ENCODE data around the gene SYF2. TPM values are rescaled to one million over a fixed set of nuclear protein-coding genes. Genes with fewer than 3 reads are reported as not detected.
"Not testable (repeated sequence)": the region's sequence is repeated elsewhere in the genome, so short reads cannot be mapped to it uniquely, and the experiment has no call there.

Gene SYF2
- 69.8 TPM for polyA plus RNA-seq (2013, experiment 1 of 2)
- polyA plus RNA-seq (2013, experiment 2 of 2): 71.9 TPM

DNA sequence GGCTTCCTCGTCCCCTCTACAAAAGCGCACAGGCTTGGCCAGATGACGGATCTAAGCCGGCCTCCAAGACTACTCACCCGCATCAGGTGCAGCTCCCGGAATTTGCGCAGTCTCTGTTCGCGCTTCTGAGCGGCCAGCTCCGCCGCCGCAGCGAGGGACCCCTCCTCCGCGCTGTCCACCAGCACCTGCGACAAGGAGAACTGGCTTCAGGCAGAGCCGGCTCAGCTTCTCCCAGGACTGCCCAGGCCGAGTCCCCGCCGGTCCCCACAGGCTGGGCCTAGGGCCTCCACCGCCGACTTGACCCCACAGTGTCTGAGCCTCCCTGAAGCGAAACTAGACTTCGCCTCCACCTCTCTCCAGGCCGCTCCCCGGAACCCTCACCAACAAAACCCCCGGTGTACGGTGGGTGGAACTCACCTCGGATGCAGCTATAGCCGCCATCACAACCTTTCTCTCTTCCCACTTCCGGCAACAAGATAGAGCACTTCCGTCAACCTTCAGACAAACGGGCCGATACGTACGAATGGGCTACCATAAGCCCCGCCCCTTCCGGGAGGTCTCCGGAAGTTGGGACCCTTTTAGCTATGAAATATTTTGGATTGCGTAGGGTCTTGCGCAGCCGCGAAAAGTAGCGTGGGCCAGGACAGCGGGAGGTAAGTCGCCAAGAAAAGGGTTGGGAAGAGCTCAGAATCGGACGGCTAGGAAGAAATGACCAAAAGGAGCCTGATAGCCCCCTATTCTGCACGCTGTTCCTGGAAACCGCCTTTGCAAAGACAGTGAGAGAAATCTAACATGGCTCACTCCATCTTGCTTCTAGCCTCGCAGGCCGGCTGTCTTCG lies at the start of gene SYF2:
Gene SYF2, minus strand, starts transcription at position 476 of the 839 bp plus-strand sequence. Its CDS starts 35 bp downstream, at position 441.
- Histone ChIP-seq H4K8ac (ENCODE audit: low read depth, low read length) (no peak within 1 kb of the TSS), H3K79me1 (ENCODE audit: low read depth, low read length) (peaks cover 2% of the 10 kb centered on the region), H3K9me3 (replicated peaks in 1 of 2; ENCODE audit: control insufficient read depth in 2 of 2, insufficient read depth in 1 of 2, low read depth in 1 of 2, low read length in 2 of 2) (no peaks in the 10 kb centered on the region), H3K18ac (ENCODE audit: low read length) (peak within 1 kb of the TSS; percentile 78), H3K9ac (ENCODE audit: low read depth, low read length, poor library complexity) (peak within 1 kb of the TSS; percentile 92), H3K4me3 (ENCODE audit: low read length in 2 of 2) (peak within 1 kb of the TSS; percentile 76 to 98), H2BK5ac (ENCODE audit: low read length) (peak within 1 kb of the TSS; percentile 76), H2AK5ac (ENCODE audit: low read depth, low read length) (peak within 1 kb of the TSS; percentile 5), H3K4ac (ENCODE audit: low read length) (no peak within 1 kb of the TSS), H3K4me2 (ENCODE audit: insufficient read depth, low read length, poor library complexity, severe bottlenecking) (peak within 1 kb of the TSS; percentile 70), H3K23ac (ENCODE audit: low read depth, low read length, poor library complexity) (no peak within 1 kb of the TSS), H4K91ac (ENCODE audit: low read depth, low read length, poor library complexity) (peak within 1 kb of the TSS; percentile 66), H3K27me3 (ENCODE audit: control insufficient read depth in 3 of 3, insufficient read depth in 3 of 3, low read depth in 1 of 3, low read length in 3 of 3) (no peaks in the 10 kb centered on the region), H3K27ac (replicated peaks; ENCODE audit: low read length) (peak within 1 kb of the TSS; percentile 76), H2BK120ac (ENCODE audit: low read depth, low read length) (no peak within 1 kb of the TSS), H2BK15ac (ENCODE audit: low read length) (no peak within 1 kb of the TSS), H3K4me1 (ENCODE audit: control insufficient read depth in 2 of 2, insufficient read depth in 1 of 2, low read depth in 1 of 2, low read length in 2 of 2) (peaks cover 3 to 6% of the 10 kb centered on the region in 2 donors), H3K14ac (ENCODE audit: low read length) (no peak within 1 kb of the TSS), H3K36me3 (replicated peaks in 1 of 2; ENCODE audit: control insufficient read depth in 2 of 2, insufficient read depth in 2 of 2, low read length in 2 of 2) (peaks cover 6 to 57% of the 10 kb centered on the region in 2 donors), H2BK12ac (ENCODE audit: low read length) (no peak within 1 kb of the TSS), H2AFZ (ENCODE audit: low read length) (peak within 1 kb of the TSS; percentile 83)
- DNase-seq (ENCODE audit: low spot score): peak; percentile 83
- WGBS, 2 donors (ENCODE audit: extremely low coverage in 2 of 2, insufficient read length in 2 of 2, insufficient replicate concordance in 1 of 2): no CpG with 5 or more reads among the region's 54 CpGs

DNA sequence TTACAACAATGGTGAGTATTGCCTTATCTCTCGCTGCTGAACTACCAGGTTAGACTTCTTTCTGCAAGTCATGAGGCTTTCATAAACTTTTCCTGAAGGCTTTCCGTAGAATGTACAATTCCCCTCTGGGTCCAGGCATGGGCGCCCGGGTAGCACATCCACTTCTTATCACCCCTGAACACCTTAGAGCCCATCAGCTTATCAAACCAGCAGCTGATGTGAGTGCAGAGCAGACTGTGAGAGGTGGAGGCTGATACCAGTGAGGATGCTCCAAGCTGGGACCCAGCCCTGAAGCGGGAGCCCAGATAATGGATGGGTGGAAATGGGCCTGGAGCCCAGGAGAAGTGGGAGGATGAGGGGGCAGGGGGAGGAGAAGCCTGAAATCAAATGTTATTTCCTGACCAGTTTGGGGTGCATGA lies 47.4 kb upstream of the SYF2 start:
- H4K8ac ChIP-seq (ENCODE audit: low read depth, low read length); H3K23ac ChIP-seq (ENCODE audit: low read depth, low read length, poor library complexity); H3K79me1 ChIP-seq (ENCODE audit: low read depth, low read length); H3K4me1 ChIP-seq (ENCODE audit: control insufficient read depth in 2 of 2, insufficient read depth in 1 of 2, low read depth in 1 of 2, low read length in 2 of 2); H3K4ac ChIP-seq (ENCODE audit: low read length); H3K18ac ChIP-seq (ENCODE audit: low read length); H4K91ac ChIP-seq (ENCODE audit: low read depth, low read length, poor library complexity); DNase-seq (ENCODE audit: low spot score); H3K4me3 ChIP-seq (ENCODE audit: low read length in 2 of 2); H2AFZ ChIP-seq (ENCODE audit: low read length); H2BK5ac ChIP-seq (ENCODE audit: low read length); H2BK15ac ChIP-seq (ENCODE audit: low read length); H2BK12ac ChIP-seq (ENCODE audit: low read length); H2BK120ac ChIP-seq (ENCODE audit: low read depth, low read length); H3K27me3 ChIP-seq (ENCODE audit: control insufficient read depth in 3 of 3, insufficient read depth in 3 of 3, low read depth in 1 of 3, low read length in 3 of 3); H3K36me3 ChIP-seq (replicated peaks in 1 of 2; ENCODE audit: control insufficient read depth in 2 of 2, insufficient read depth in 2 of 2, low read length in 2 of 2); H3K4me2 ChIP-seq (ENCODE audit: insufficient read depth, low read length, poor library complexity, severe bottlenecking); H3K27ac ChIP-seq (replicated peaks; ENCODE audit: low read length); H3K9ac ChIP-seq (ENCODE audit: low read depth, low read length, poor library complexity); H2AK5ac ChIP-seq (ENCODE audit: low read depth, low read length); H3K14ac ChIP-seq (ENCODE audit: low read length); H3K9me3 ChIP-seq (replicated peaks in 1 of 2; ENCODE audit: control insufficient read depth in 2 of 2, insufficient read depth in 1 of 2, low read depth in 1 of 2, low read length in 2 of 2): not testable (repeated sequence)
- WGBS, 2 donors (ENCODE audit: extremely low coverage in 2 of 2, insufficient read length in 2 of 2, insufficient replicate concordance in 1 of 2): no CpG with 5 or more reads among the region's 5 CpGs

GRCh38 chr1:25278790-25279189 lies 46.5 kb upstream of the SYF2 start:
- H2BK5ac ChIP-seq (ENCODE audit: low read length); H4K8ac ChIP-seq (ENCODE audit: low read depth, low read length); DNase-seq (ENCODE audit: low spot score); H3K4me1 ChIP-seq (ENCODE audit: control insufficient read depth in 2 of 2, insufficient read depth in 1 of 2, low read depth in 1 of 2, low read length in 2 of 2); H3K23ac ChIP-seq (ENCODE audit: low read depth, low read length, poor library complexity); H2AFZ ChIP-seq (ENCODE audit: low read length); H3K14ac ChIP-seq (ENCODE audit: low read length); H3K4me2 ChIP-seq (ENCODE audit: insufficient read depth, low read length, poor library complexity, severe bottlenecking); H3K18ac ChIP-seq (ENCODE audit: low read length); H3K79me1 ChIP-seq (ENCODE audit: low read depth, low read length); H3K27ac ChIP-seq (replicated peaks; ENCODE audit: low read length); H3K9me3 ChIP-seq (replicated peaks in 1 of 2; ENCODE audit: control insufficient read depth in 2 of 2, insufficient read depth in 1 of 2, low read depth in 1 of 2, low read length in 2 of 2); H3K9ac ChIP-seq (ENCODE audit: low read depth, low read length, poor library complexity); H3K36me3 ChIP-seq (replicated peaks in 1 of 2; ENCODE audit: control insufficient read depth in 2 of 2, insufficient read depth in 2 of 2, low read length in 2 of 2); H3K4me3 ChIP-seq (ENCODE audit: low read length in 2 of 2); H4K91ac ChIP-seq (ENCODE audit: low read depth, low read length, poor library complexity); H2AK5ac ChIP-seq (ENCODE audit: low read depth, low read length); H2BK15ac ChIP-seq (ENCODE audit: low read length); H2BK120ac ChIP-seq (ENCODE audit: low read depth, low read length); H3K4ac ChIP-seq (ENCODE audit: low read length); H3K27me3 ChIP-seq (ENCODE audit: control insufficient read depth in 3 of 3, insufficient read depth in 3 of 3, low read depth in 1 of 3, low read length in 3 of 3); H2BK12ac ChIP-seq (ENCODE audit: low read length): not testable (repeated sequence)
- WGBS, 2 donors (ENCODE audit: extremely low coverage in 2 of 2, insufficient read length in 2 of 2, insufficient replicate concordance in 1 of 2): no CpG with 5 or more reads among the region's 8 CpGs

DNA sequence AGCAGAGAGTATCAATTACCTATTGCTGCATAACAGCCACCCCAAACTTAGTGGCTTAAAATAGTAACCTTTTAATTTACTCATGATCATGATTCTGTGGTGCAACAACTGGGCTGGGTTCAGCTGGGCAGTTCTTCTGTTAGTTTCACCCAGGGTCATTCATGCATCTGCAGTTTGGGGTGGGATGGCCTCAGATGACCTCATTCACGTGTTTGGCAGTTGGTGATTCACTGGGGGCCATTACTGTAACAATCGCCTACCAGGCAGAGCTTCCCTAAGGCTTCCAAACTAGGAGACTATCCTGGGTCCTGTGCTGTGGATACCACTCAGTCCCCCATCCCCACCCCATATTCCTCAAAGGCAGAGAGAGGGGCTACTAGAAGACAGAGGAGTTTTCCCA lies 46.1 kb upstream of the SYF2 start:
- H3K4ac ChIP-seq (ENCODE audit: low read length); H2BK15ac ChIP-seq (ENCODE audit: low read length); DNase-seq (ENCODE audit: low spot score); H3K18ac ChIP-seq (ENCODE audit: low read length); H2AK5ac ChIP-seq (ENCODE audit: low read depth, low read length); H3K27ac ChIP-seq (replicated peaks; ENCODE audit: low read length); H3K36me3 ChIP-seq (replicated peaks in 1 of 2; ENCODE audit: control insufficient read depth in 2 of 2, insufficient read depth in 2 of 2, low read length in 2 of 2); H3K14ac ChIP-seq (ENCODE audit: low read length); H3K4me3 ChIP-seq (ENCODE audit: low read length in 2 of 2); H3K23ac ChIP-seq (ENCODE audit: low read depth, low read length, poor library complexity); H4K91ac ChIP-seq (ENCODE audit: low read depth, low read length, poor library complexity); H3K79me1 ChIP-seq (ENCODE audit: low read depth, low read length); H2BK5ac ChIP-seq (ENCODE audit: low read length); H3K27me3 ChIP-seq (ENCODE audit: control insufficient read depth in 3 of 3, insufficient read depth in 3 of 3, low read depth in 1 of 3, low read length in 3 of 3); H2AFZ ChIP-seq (ENCODE audit: low read length); H2BK120ac ChIP-seq (ENCODE audit: low read depth, low read length); H3K9me3 ChIP-seq (replicated peaks in 1 of 2; ENCODE audit: control insufficient read depth in 2 of 2, insufficient read depth in 1 of 2, low read depth in 1 of 2, low read length in 2 of 2); H3K4me1 ChIP-seq (ENCODE audit: control insufficient read depth in 2 of 2, insufficient read depth in 1 of 2, low read depth in 1 of 2, low read length in 2 of 2); H2BK12ac ChIP-seq (ENCODE audit: low read length); H3K9ac ChIP-seq (ENCODE audit: low read depth, low read length, poor library complexity); H3K4me2 ChIP-seq (ENCODE audit: insufficient read depth, low read length, poor library complexity, severe bottlenecking); H4K8ac ChIP-seq (ENCODE audit: low read depth, low read length): not testable (repeated sequence)
- no CpG with 5 or more reads among the region's 2 CpGs for WGBS, 2 donors (ENCODE audit: extremely low coverage in 2 of 2, insufficient read length in 2 of 2, insufficient replicate concordance in 1 of 2)

Measured in neuronal stem cell (in vitro differentiated cells).